ENCODE results near the gene PUS10. TPM values are rescaled to one million over a fixed set of nuclear protein-coding genes. Genes with fewer than 3 reads are reported as not detected.
"Not testable (repeated sequence)": the region's sequence is repeated elsewhere in the genome, so short reads cannot be mapped to it uniquely, and the experiment has no call there.

The PUS10 gene
- total and polyA plus RNA-seq, 3 experiments from 2014 or later, result 2.8 to 10.5 (median 10.0) TPM

- Mint-ChIP-seq H3K36me3 (peaks cover 0 to 37% (median 18%) of the 10 kb centered on the region in 3 donors), H3K9me3 (no peaks in the 10 kb centered on the region), H3K27me3 (no peaks in the 10 kb centered on the region), H3K4me1 (peaks cover 26 to 39% (median 27%) of the 10 kb centered on the region in 3 donors), H3K4me3 (peak overlapping the region in 1 of 7 donors; percentile 46), H3K27ac (peak overlapping the region in 4 of 8 donors; percentile 9 to 78 (median 40))
- POLR2A ChIA-PET, result no interaction called here
- H3K36me3 ChIP-seq (ENCODE audit: insufficient read depth, low read length), result no peaks in the 10 kb centered on the region
- H3K9me3 ChIP-seq (ENCODE audit: low read length), result no peaks in the 10 kb centered on the region
- no peak for DNase-seq
- no peaks in the 10 kb centered on the region for H3K27me3 ChIP-seq (ENCODE audit: insufficient read depth, low read length, poor library complexity, severe bottlenecking)
- CTCF ChIA-PET, result no interaction called here
- H3K4me1 ChIP-seq (ENCODE audit: insufficient read depth, low read length), result no peaks in the 10 kb centered on the region
- no peak overlapping the region for H3K4me3 ChIP-seq (ENCODE audit: low read length)
- no peak overlapping the region for H3K27ac ChIP-seq (ENCODE audit: low read depth, low read length)
Observed at GRCh38 chr2:60938301-60938700, 79.8 kb downstream of the PUS10 start.

- H3K9me3 ChIP-seq (ENCODE audit: low read length), result no peaks in the 10 kb centered on the region
- POLR2A ChIA-PET, result interaction anchor here (0.7 kb wide), 1 partner anchor 54 kb away, joined by 3 read pairs; no protein-coding TSS in a partner anchor
- DNase-seq, result no peak
- no peaks in the 10 kb centered on the region for H3K36me3 ChIP-seq (ENCODE audit: insufficient read depth, low read length)
- no peak overlapping the region for H3K27ac Mint-ChIP-seq
- H3K36me3 Mint-ChIP-seq, result peaks cover 0 to 38% (median 19%) of the 10 kb centered on the region in 3 donors
- no peak overlapping the region for H3K4me3 Mint-ChIP-seq
- H3K4me1 ChIP-seq (ENCODE audit: insufficient read depth, low read length), result no peaks in the 10 kb centered on the region
- no peaks in the 10 kb centered on the region for H3K27me3 ChIP-seq (ENCODE audit: insufficient read depth, low read length, poor library complexity, severe bottlenecking)
- CTCF ChIA-PET, result interaction anchor here (1.0 kb wide), 1 partner anchor 19 kb away, joined by 3 read pairs; no protein-coding TSS in a partner anchor
- no peaks in the 10 kb centered on the region for H3K27me3 Mint-ChIP-seq
- no peak overlapping the region for H3K27ac ChIP-seq (ENCODE audit: low read depth, low read length)
- H3K9me3 Mint-ChIP-seq, result no peaks in the 10 kb centered on the region
- no peak overlapping the region for H3K4me3 ChIP-seq (ENCODE audit: low read length)
- H3K4me1 Mint-ChIP-seq, result peaks cover 27 to 42% (median 29%) of the 10 kb centered on the region in 3 donors
Observed at GRCh38 chr2:60936757-60937156, 81.3 kb downstream of the PUS10 start.

GRCh38 chr2:60934165-60934722 is 83.8 kb downstream of the PUS10 start:
- peak overlapping the region in 4 of 8 donors; percentile 10 to 64 (median 31) for H3K27ac Mint-ChIP-seq

GRCh38 chr2:60932954-60933353 is 85.1 kb downstream of the PUS10 start:
- Mint-ChIP-seq H3K27me3 (no peaks in the 10 kb centered on the region), H3K4me3 (no peak overlapping the region), H3K36me3 (peaks cover 1 to 38% (median 14%) of the 10 kb centered on the region in 3 donors), H3K9me3 (no peaks in the 10 kb centered on the region), H3K27ac (peak overlapping the region in 3 of 8 donors; percentile 2 to 78 (median 70)), H3K4me1 (peaks cover 10 to 30% (median 16%) of the 10 kb centered on the region in 3 donors)
- POLR2A ChIA-PET, result interaction anchor here (1.6 kb wide), 1 partner anchor 12 kb away, joined by 3 read pairs; no protein-coding TSS in a partner anchor
- Histone ChIP-seq H3K4me3 (ENCODE audit: low read length) (no peak overlapping the region), H3K9me3 (ENCODE audit: low read length) (no peaks in the 10 kb centered on the region), H3K36me3 (ENCODE audit: insufficient read depth, low read length) (no peaks in the 10 kb centered on the region), H3K27me3 (ENCODE audit: insufficient read depth, low read length, poor library complexity, severe bottlenecking) (no peaks in the 10 kb centered on the region), H3K4me1 (ENCODE audit: insufficient read depth, low read length) (no peaks in the 10 kb centered on the region), H3K27ac (ENCODE audit: low read depth, low read length) (no peak overlapping the region)
- CTCF ChIA-PET, result no interaction called here
- DNase-seq, result no peak

More at GRCh38 chr2:60934165-60934722, 83.8 kb downstream of the PUS10 start:
- Mint-ChIP-seq H3K27me3 (no peaks in the 10 kb centered on the region), H3K4me1 (peaks cover 21 to 37% (median 23%) of the 10 kb centered on the region in 3 donors), H3K36me3 (peaks cover 0 to 40% (median 19%) of the 10 kb centered on the region in 3 donors), H3K9me3 (no peaks in the 10 kb centered on the region), H3K4me3 (no peak overlapping the region)
- Histone ChIP-seq H3K36me3 (ENCODE audit: insufficient read depth, low read length) (no peaks in the 10 kb centered on the region), H3K9me3 (ENCODE audit: low read length) (no peaks in the 10 kb centered on the region), H3K27me3 (ENCODE audit: insufficient read depth, low read length, poor library complexity, severe bottlenecking) (no peaks in the 10 kb centered on the region), H3K4me3 (ENCODE audit: low read length) (no peak overlapping the region), H3K27ac (ENCODE audit: low read depth, low read length) (no peak overlapping the region), H3K4me1 (ENCODE audit: insufficient read depth, low read length) (no peaks in the 10 kb centered on the region)
- ChIA-PET CTCF (no interaction called here), POLR2A (no interaction called here)
- DNase-seq, result no peak

DNA sequence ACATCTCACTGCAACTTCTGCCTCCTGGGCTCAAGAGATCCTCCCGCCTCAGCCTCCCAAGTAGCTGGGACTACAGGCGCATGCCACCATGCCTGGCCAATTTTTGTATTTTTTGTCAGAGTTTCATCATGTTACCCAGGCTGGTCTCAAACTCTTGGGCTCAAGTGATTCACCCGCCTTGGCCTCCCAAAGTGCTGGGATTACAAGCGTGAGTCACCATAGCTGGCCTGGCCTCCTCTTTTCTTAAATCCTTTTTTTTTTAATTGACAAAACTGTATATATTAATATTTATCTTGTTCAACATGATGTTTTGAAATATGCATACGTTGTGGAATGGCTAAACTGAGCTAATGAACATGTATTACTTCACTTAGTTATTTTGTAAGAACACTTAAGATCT is 86.0 kb downstream of the PUS10 start:
- H3K27ac Mint-ChIP-seq, result peak overlapping the region in 2 of 8 donors; percentile 65 to 74
- DNase-seq; H3K9me3 ChIP-seq (ENCODE audit: low read length); H3K4me1 ChIP-seq (ENCODE audit: insufficient read depth, low read length); H3K27me3 Mint-ChIP-seq; H3K27me3 ChIP-seq (ENCODE audit: insufficient read depth, low read length, poor library complexity, severe bottlenecking); H3K36me3 ChIP-seq (ENCODE audit: insufficient read depth, low read length); H3K9me3 Mint-ChIP-seq; CTCF ChIA-PET; H3K4me3 ChIP-seq (ENCODE audit: low read length); H3K27ac ChIP-seq (ENCODE audit: low read depth, low read length); H3K4me3 Mint-ChIP-seq: not testable (repeated sequence)
- H3K4me1 Mint-ChIP-seq, result peaks cover 7 to 21% (median 11%) of the 10 kb centered on the region in 3 donors
- H3K36me3 Mint-ChIP-seq, result peaks cover 10 to 40% (median 20%) of the 10 kb centered on the region in 3 donors
- POLR2A ChIA-PET, result interaction anchor here (0.6 to 1.6 kb wide), 2 partner anchors 13 to 135 kb away, joined by 3 read pairs; no protein-coding TSS in a partner anchor

DNA sequence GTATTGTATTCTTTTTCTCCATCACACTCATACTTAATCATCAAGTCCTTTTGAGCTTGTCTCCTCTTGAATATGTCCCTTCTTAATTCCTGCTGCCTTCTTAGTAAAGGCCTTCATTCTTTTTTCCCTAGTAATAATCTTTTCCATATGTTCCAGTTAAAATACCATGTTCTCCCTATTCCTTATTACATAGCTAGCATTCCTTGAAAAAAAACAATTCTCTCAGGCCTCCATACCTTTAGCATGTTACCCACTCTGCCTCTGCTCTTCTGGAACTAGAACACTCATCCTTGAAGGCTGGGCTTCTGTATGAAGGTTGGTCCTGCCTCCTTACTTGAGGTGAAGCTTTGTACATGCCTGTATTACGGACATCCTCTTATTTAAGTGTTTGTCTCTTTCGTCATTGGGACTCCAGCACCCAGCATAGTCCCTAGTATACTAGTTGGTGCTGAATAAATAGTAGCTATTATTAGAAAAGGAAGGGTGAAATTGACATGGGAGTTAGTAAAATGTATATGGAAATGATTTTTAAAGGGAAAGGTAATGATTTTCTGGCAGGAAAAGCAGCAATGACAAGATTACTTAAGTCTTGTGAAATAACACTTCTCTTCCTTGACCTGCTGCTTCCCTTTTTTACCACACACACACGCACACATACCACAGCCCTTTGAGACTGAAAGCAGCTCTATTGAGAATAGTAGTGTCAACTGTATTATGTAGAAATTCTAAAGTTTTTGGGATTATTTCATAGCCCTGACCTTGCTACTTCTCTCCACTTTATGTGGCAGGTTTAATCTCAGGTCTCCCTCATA is 91.1 kb downstream of the PUS10 start:
- H3K36me3 Mint-ChIP-seq, result peaks cover 30 to 53% (median 36%) of the 10 kb centered on the region in 3 donors

GRCh38 chr2:60925994-60926740 is 91.9 kb downstream of the PUS10 start:
- no peaks in the 10 kb centered on the region for H3K9me3 Mint-ChIP-seq
- H3K27ac ChIP-seq (ENCODE audit: low read depth, low read length), result no peak overlapping the region
- H3K27me3 ChIP-seq (ENCODE audit: insufficient read depth, low read length, poor library complexity, severe bottlenecking), result no peaks in the 10 kb centered on the region
- peaks cover 0 to 3% (median 0%) of the 10 kb centered on the region in 3 donors for H3K4me1 Mint-ChIP-seq
- H3K27me3 Mint-ChIP-seq, result no peaks in the 10 kb centered on the region
- H3K9me3 ChIP-seq (ENCODE audit: low read length), result no peaks in the 10 kb centered on the region
- peaks cover 31% of the 10 kb centered on the region for H3K36me3 ChIP-seq (ENCODE audit: insufficient read depth, low read length)
- no peak for DNase-seq
- ChIA-PET CTCF (no interaction called here), POLR2A (no interaction called here)
- no peak overlapping the region for H3K4me3 Mint-ChIP-seq
- no peaks in the 10 kb centered on the region for H3K4me1 ChIP-seq (ENCODE audit: insufficient read depth, low read length)
- no peak overlapping the region for H3K4me3 ChIP-seq (ENCODE audit: low read length)
- H3K36me3 Mint-ChIP-seq, result peaks cover 29 to 53% (median 39%) of the 10 kb centered on the region in 3 donors
- peak overlapping the region in 4 of 8 donors; percentile 8 to 89 (median 58) for H3K27ac Mint-ChIP-seq

More for the DNA sequence above, 91.1 kb downstream of the PUS10 start:
- Mint-ChIP-seq H3K4me1 (peaks cover 0 to 3% (median 0%) of the 10 kb centered on the region in 3 donors), H3K9me3 (no peaks in the 10 kb centered on the region), H3K27me3 (no peaks in the 10 kb centered on the region), H3K4me3 (no peak overlapping the region), H3K27ac (peak overlapping the region in 3 of 8 donors; percentile 38 to 83 (median 55))
- Histone ChIP-seq H3K9me3 (ENCODE audit: low read length) (no peaks in the 10 kb centered on the region), H3K4me3 (ENCODE audit: low read length) (no peak overlapping the region), H3K36me3 (ENCODE audit: insufficient read depth, low read length) (peaks cover 24% of the 10 kb centered on the region), H3K4me1 (ENCODE audit: insufficient read depth, low read length) (no peaks in the 10 kb centered on the region), H3K27me3 (ENCODE audit: insufficient read depth, low read length, poor library complexity, severe bottlenecking) (no peaks in the 10 kb centered on the region), H3K27ac (ENCODE audit: low read depth, low read length) (no peak overlapping the region)
- CTCF ChIA-PET, result no interaction called here
- POLR2A ChIA-PET, result no interaction called here
- no peak for DNase-seq

All from CD8-positive, alpha-beta memory T cell (primary cell).